Stimulated activated naive B cell treated with anti-CD40 and anti-IgM and Interleukin-4, amounts not matched to agents 10 μg/mL and 1 μg/mL and 100 μg/mL, for 72 hours (primary cell): ENCODE measurements around the gene SSTR3.
"Not testable (repeated sequence)": the region's sequence is repeated elsewhere in the genome, so short reads cannot be mapped to it uniquely, and the experiment has no call there.

Experiments
- ATAC-seq, 2 donors: fragments of 150-1000 bp; cut with Tn5 transposase; replicated peaks; 2 replicates each; pipeline ENCODE4 v1.10.0; 2021; ENCODE audit warnings: moderate library complexity in 1 of 2
- DNase-seq: peaks from one replicate; pipeline ENCODE4 v3.0.0; 2021
- H3K27ac Mint-ChIP-seq: one replicate; pipeline ENCODE4 v1.8.0; 2022; ENCODE audit warnings: mild to moderate bottlenecking, mixed read lengths
- H3K27me3 Mint-ChIP-seq, 2 donors: one replicate each; pipeline ENCODE4 v1.8.0; 2022; ENCODE audit warnings: mixed read lengths in 2 of 2
- H3K36me3 Mint-ChIP-seq, 2 donors: one replicate each; pipeline ENCODE4 v1.8.0; 2022; ENCODE audit warnings: mixed read lengths in 2 of 2, mild to moderate bottlenecking in 1 of 2
- H3K4me1 Mint-ChIP-seq, 2 donors: one replicate each; pipeline ENCODE4 v1.8.0; 2022; ENCODE audit warnings: mixed read lengths in 2 of 2, mild to moderate bottlenecking in 1 of 2
- H3K4me3 Mint-ChIP-seq, 2 donors: one replicate each; pipeline ENCODE4 v1.8.0; 2022; ENCODE audit warnings: mild to moderate bottlenecking in 2 of 2, mixed read lengths in 2 of 2, moderate library complexity in 1 of 2
- H3K9me3 Mint-ChIP-seq, 2 donors: one replicate each; pipeline ENCODE4 v1.8.0; 2022; ENCODE audit warnings: mixed read lengths in 2 of 2, mild to moderate bottlenecking in 1 of 2

SSTR3 gene

DNA sequence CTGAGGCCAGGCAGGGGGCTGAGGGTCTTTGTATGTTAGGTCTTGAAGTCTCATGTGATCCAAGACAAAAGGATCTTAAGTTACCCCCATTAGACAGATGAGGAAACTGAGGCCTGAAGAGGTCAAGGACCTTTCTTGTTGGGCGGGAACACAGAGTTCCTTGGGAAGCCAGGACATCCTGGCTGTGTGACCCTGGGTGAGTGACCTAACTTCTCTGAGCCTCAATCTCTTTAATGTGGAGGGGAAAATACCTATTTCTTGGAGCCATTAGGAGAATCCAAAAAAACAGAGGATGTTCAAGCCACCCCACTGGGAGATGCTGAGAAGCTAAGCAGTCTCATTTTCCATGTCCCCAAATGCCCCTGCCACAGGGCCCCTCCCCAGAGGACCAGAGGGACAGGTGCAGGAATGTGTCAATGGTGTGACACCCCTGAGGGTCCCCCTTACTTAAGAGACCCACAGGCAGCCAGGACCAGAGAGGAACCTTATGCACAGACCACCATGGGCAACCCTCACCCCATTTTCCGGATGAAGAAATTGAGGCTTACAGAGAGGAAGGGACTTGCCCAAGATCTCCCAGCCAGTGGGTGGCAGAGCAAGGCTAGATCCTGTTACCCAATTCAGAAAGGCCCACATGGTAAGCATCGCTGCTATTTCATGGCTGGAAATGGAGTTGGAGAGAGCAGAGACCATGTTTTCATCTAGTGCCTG, 23.8 kb upstream of the SSTR3 start:
- H3K27me3 Mint-ChIP-seq: no peaks in the 10 kb centered on the region
- peak overlapping the region; percentile 94 for H3K27ac Mint-ChIP-seq
- ATAC-seq: no peak
- no peaks in the 10 kb centered on the region for H3K9me3 Mint-ChIP-seq
- H3K4me3 Mint-ChIP-seq: peak overlapping the region; percentile 46 to 61
- H3K4me1 Mint-ChIP-seq: peaks cover 80 to 99% of the 10 kb centered on the region in 2 donors
- H3K36me3 Mint-ChIP-seq: peaks cover 68 to 88% of the 10 kb centered on the region in 2 donors
- no peak for DNase-seq

DNA sequence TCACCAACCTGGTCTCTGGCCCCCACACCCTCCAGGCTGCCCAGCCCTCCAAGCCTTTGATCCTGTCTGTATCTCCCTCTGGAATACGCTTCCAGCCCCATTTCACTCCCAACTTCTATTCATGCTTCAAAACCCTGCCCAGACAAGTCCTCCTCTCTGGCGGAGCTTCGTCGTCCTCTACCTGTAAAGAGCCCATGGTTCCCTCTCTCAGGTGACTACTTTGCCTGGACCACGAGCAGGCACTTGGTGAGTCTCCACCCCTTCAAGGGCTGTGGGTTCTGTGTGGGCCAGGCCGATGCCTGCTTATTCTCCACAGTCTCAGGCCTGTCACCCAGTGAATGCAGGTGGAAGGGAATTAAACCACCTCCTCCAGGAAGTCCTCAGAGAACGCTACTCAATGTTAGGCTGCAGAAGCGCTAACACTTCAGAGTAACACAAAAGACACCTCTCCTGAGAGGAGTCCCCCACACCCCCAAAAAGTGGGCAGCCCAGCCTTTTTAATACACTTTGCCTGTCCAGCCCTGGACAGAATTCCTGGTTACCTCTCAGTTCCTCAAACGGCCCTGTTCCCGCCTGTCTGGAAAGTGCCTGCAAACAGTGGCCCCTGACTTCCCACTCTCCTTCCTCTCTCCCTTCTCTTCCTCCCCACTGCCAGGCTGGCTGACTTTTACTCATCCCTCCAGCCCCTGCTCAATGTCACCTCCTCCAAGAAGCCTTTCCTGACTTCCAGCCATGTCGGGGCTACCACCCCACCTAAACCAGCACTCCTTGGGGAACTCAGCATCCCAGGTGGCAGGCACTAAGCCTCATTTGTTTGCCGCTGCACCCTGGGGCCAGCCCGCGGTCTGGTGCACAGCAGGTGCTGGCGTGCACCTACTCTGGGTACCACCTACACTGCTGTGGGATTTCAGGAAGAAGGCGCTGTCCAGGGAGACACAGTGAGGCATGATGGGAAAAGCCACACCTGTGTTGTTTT, 22.7 kb upstream of the SSTR3 start:
- peak overlapping the region; percentile 43 to 48 for H3K4me3 Mint-ChIP-seq

GRCh38 chr22:37233751-37234631, 21.7 kb upstream of the SSTR3 start:
- peak overlapping the region; percentile 82 for H3K27ac Mint-ChIP-seq
- DNase-seq: no peak
- no peaks in the 10 kb centered on the region for H3K9me3 Mint-ChIP-seq
- peaks cover 69 to 91% of the 10 kb centered on the region in 2 donors for H3K36me3 Mint-ChIP-seq
- no peaks in the 10 kb centered on the region for H3K27me3 Mint-ChIP-seq
- ATAC-seq: no peak
- peak overlapping the region in 1 of 2 donors; percentile 1 for H3K4me3 Mint-ChIP-seq
- H3K4me1 Mint-ChIP-seq: peaks cover 86 to 99% of the 10 kb centered on the region in 2 donors

More for the DNA sequence above, 22.7 kb upstream of the SSTR3 start:
- no peak for DNase-seq
- Mint-ChIP-seq H3K27me3 (no peaks in the 10 kb centered on the region), H3K36me3 (peaks cover 66 to 88% of the 10 kb centered on the region in 2 donors), H3K9me3 (no peaks in the 10 kb centered on the region), H3K4me1 (peaks cover 80 to 99% of the 10 kb centered on the region in 2 donors), H3K27ac (peak overlapping the region; percentile 94)
- ATAC-seq: no peak

DNA sequence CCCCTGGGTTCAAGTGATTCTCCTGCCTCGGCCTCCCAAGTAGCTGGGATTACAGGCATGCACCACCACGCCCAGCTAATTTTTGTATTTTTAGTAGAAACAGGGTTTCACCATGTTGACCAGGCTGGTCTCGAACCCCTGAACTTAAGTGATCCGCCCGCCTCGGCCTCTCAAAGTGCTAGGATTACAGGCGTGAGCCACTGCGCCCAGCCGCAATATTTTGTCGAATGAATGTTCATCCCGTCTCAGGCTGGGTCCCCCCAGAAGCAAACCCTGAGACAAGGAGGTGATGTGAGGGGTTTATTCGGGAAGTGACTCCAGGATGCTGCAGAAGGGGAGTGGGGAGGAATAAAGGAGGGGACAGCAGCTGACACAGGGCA, 21.1 kb upstream of the SSTR3 start:
- not testable (repeated sequence) for DNase-seq, H3K27me3 Mint-ChIP-seq, ATAC-seq, H3K9me3 Mint-ChIP-seq
- peak overlapping the region in 1 of 2 donors; percentile 11 for H3K4me3 Mint-ChIP-seq
- peaks cover 71 to 92% of the 10 kb centered on the region in 2 donors for H3K36me3 Mint-ChIP-seq
- H3K27ac Mint-ChIP-seq: peak overlapping the region; percentile 82
- peaks cover 88 to 99% of the 10 kb centered on the region in 2 donors for H3K4me1 Mint-ChIP-seq

- H3K4me3 Mint-ChIP-seq: no peak overlapping the region
- DNase-seq (no peak), ATAC-seq (no peak)
- no peaks in the 10 kb centered on the region for H3K9me3 Mint-ChIP-seq
- peak overlapping the region; percentile 99 for H3K27ac Mint-ChIP-seq
- H3K36me3 Mint-ChIP-seq: peaks cover 69 to 93% of the 10 kb centered on the region in 2 donors
- H3K27me3 Mint-ChIP-seq: no peaks in the 10 kb centered on the region
- H3K4me1 Mint-ChIP-seq: peaks cover 86 to 97% of the 10 kb centered on the region in 2 donors
Measured at GRCh38 chr22:37232140-37232998, 20.1 kb upstream of the SSTR3 start.

- H3K27ac Mint-ChIP-seq: peak overlapping the region; percentile 99
- peaks cover 63 to 87% of the 10 kb centered on the region in 2 donors for H3K36me3 Mint-ChIP-seq
- DNase-seq (no peak), ATAC-seq (no peak)
- no peaks in the 10 kb centered on the region for H3K9me3 Mint-ChIP-seq
- peaks cover 79 to 91% of the 10 kb centered on the region in 2 donors for H3K4me1 Mint-ChIP-seq
- H3K27me3 Mint-ChIP-seq: no peaks in the 10 kb centered on the region
- H3K4me3 Mint-ChIP-seq: peak overlapping the region; percentile 45 to 56
Measured at GRCh38 chr22:37231406-37232139, 19.3 kb upstream of the SSTR3 start.

DNA sequence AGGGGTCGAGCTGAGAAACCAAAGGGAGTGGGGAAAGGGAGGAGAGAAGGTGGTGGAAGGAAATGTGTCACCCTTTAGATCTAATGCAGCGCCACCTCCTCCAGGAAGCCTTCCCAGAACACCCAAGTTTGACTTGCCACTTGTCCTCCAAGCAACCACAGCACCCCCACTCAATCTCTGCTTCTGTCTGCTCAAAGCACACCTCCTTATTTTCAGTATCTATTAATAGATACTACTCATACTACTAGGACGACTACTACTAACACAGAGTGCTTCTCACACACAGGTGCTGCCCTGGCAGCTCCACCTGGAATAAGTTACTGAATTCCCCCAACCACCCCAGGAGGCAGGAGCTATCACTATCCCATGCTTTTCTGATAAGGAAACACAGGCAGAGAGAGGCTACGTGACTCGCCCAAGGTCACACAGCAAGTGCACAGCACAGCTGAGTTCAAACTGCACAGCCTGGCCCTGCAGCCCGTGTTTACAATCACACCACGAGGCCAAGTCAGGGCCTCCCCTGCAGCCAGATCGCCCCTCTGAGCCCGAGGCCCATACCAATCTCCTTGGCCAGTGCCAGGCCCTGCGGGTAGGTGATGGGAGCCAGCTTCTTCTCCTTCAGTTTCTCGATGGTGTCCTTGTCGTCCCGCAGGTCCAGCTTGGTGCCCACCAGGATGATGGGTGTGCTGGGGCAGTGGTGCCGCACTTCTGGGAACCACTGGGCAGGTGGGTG, 18.6 kb upstream of the SSTR3 start:
- DNase-seq (no peak), ATAC-seq (peak; percentile 49 to 64)
- Mint-ChIP-seq H3K4me3 (peak overlapping the region; percentile 49 to 56), H3K9me3 (no peaks in the 10 kb centered on the region), H3K27me3 (no peaks in the 10 kb centered on the region), H3K27ac (peak overlapping the region; percentile 99), H3K36me3 (peaks cover 59 to 87% of the 10 kb centered on the region in 2 donors), H3K4me1 (peaks cover 80 to 91% of the 10 kb centered on the region in 2 donors)

- Mint-ChIP-seq H3K36me3 (peaks cover 59 to 87% of the 10 kb centered on the region in 2 donors), H3K9me3 (no peaks in the 10 kb centered on the region), H3K27ac (peak overlapping the region; percentile 99), H3K27me3 (no peaks in the 10 kb centered on the region), H3K4me3 (peak overlapping the region; percentile 72 to 76), H3K4me1 (peaks cover 76 to 91% of the 10 kb centered on the region in 2 donors)
- ATAC-seq (peak; percentile 84 to 88), DNase-seq (peak; percentile 76)
Measured at GRCh38 chr22:37229805-37230672, 17.8 kb upstream of the SSTR3 start.

DNA sequence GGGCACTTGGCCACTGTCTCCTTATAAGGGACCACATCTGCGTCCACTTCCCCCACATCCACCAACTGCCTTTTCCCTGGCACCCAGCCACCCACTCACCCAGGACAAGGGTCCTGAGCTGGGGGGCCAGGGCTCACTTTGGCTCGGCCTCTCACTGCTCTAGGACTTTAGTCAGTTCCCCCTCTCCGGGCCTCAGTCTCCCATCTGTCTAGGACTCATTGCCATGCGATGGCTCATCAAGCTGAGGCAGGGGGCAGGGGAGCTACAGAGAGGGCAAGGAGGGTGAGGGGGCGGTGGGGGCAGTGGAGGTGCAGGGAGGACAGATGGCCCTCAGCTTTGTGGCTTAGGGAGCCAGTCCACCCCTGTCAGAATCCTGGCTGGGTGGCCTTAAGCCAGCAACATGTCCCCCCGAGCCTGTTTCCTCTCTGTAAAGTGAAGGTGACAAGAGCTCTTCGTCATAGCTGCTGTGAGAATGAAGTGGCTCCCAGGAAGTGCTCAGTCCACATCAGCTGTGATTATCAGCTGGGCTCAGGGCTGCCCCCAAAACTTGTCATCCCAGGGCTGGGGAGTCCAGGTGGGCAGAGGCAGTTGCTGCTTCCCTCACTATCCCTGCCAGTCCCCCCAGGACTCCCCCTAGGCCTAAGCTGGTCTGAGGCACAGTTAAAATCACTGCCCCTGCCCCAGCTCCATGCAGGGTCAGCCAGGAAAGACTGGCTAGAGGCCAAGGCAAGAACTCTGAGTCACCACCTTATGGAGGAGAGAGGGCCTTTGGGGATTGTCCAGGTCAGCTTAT, 16.9 kb upstream of the SSTR3 start:
- ATAC-seq (peak; percentile 18 to 22), DNase-seq (no peak)
- Mint-ChIP-seq H3K4me3 (peak overlapping the region; percentile 72 to 76), H3K27ac (peak overlapping the region; percentile 99), H3K36me3 (peaks cover 59 to 89% of the 10 kb centered on the region in 2 donors), H3K9me3 (peaks cover 1 to 2% of the 10 kb centered on the region in 2 donors), H3K27me3 (no peaks in the 10 kb centered on the region), H3K4me1 (peaks cover 76 to 91% of the 10 kb centered on the region in 2 donors)

DNA sequence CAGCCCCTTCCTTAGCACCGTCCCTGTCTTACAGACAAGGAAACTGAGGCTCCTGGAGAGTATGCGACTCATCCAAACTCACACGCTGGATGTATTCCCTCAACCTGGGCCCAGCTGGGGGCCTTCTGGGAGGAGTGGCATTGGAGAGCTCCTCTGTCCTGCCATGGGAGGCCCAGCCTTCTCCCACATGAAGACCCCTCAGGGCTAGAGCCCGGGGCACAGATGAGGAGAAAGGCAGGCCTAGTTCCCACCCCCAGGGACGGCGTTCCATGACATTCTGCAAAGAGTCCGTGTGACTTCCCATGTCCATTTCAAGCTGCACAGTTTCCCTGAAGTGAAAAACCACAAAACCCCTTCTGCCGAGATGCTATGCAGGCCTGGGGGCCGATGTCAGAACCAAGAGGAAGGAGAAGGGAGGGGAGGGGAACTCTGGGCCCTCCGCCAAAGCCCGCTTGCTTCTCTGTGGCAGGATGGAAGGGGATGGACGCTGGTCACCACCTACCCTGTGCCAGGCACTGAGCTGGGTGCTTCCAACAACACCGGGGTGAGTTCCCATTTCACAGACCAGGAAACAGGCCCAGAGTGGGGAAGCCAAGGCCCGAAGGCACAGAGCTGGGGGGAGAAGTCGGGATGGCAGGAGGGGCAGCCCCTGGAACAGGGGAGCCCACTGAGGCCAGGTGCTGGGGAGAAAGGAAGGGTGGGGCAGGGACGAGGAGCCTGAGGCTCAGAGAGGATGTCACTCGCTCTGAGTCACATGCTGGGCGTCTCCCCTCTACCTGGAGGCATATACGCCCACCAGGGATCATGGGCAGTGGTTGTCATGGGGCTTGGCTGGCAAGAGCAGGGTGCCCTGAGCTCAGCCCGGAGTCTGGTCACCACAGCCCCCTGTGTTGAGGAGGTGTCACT, 16.1 kb upstream of the SSTR3 start:
- Mint-ChIP-seq H3K4me3 (peak overlapping the region; percentile 72 to 74), H3K4me1 (peaks cover 77 to 91% of the 10 kb centered on the region in 2 donors), H3K9me3 (peaks cover 3 to 4% of the 10 kb centered on the region in 2 donors), H3K27me3 (no peaks in the 10 kb centered on the region), H3K36me3 (peaks cover 63 to 89% of the 10 kb centered on the region in 2 donors), H3K27ac (peak overlapping the region; percentile 99)
- no peak for ATAC-seq
- DNase-seq: no peak
